ENCODE results near the gene ST3GAL5.

Gene ST3GAL5

GRCh38 chr2:85846411-85846810 is 42.4 kb downstream of the ST3GAL5 start:
- H3K4me3 ChIP-seq (ENCODE audit: low read depth, low read length), result no peak overlapping the region
- no peak for TF ChIP-seq CTCF (IDR thresholded peaks at IDR 0.05; ENCODE audit: low read depth, low read length, missing control alignments)
- DNase-seq (ENCODE audit: low read depth), result no peak

DNA sequence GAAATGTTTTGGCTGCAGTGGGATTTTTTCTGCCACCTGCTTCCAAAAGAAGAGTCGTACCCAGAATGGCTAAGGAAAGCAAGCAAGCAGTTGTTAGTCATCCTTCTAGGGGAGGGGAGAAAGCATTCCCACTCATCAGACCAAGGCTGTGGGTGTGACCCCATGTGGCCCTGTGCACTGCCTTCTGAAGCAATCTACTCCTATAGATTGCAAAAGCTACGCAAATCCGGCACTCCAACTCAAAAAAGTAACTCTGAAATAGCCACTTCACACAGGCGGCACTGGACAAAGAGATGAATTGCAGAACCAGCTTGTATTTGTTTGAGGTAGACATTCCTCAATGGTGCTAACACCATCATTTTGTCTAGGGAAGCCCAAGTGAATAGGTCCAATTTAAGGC is 44.3 kb downstream of the ST3GAL5 start:
- no peak for DNase-seq (ENCODE audit: low read depth)
- TF ChIP-seq CTCF (IDR thresholded peaks at IDR 0.05; ENCODE audit: low read depth, low read length, missing control alignments), result no peak
- H3K4me3 ChIP-seq (ENCODE audit: low read depth, low read length), result no peak overlapping the region

- no peak overlapping the region for H3K4me3 ChIP-seq (ENCODE audit: low read depth, low read length)
- no peak for DNase-seq (ENCODE audit: low read depth)
- TF ChIP-seq CTCF (IDR thresholded peaks at IDR 0.05; ENCODE audit: low read depth, low read length, missing control alignments), result peak; percentile 66
Measured at GRCh38 chr2:85843543-85843942, 45.2 kb downstream of the ST3GAL5 start.

GRCh38 chr2:85840091-85840490 is 48.7 kb downstream of the ST3GAL5 start:
- H3K4me3 ChIP-seq (ENCODE audit: low read depth, low read length), result no peak overlapping the region
- no peak for TF ChIP-seq CTCF (IDR thresholded peaks at IDR 0.05; ENCODE audit: low read depth, low read length, missing control alignments)
- DNase-seq (ENCODE audit: low read depth), result no peak

GRCh38 chr2:85839461-85839860 is 49.3 kb downstream of the ST3GAL5 start:
- H3K4me3 ChIP-seq (ENCODE audit: low read depth, low read length), result no peak overlapping the region
- no peak for TF ChIP-seq CTCF (IDR thresholded peaks at IDR 0.05; ENCODE audit: low read depth, low read length, missing control alignments)
- no peak for DNase-seq (ENCODE audit: low read depth)

DNA sequence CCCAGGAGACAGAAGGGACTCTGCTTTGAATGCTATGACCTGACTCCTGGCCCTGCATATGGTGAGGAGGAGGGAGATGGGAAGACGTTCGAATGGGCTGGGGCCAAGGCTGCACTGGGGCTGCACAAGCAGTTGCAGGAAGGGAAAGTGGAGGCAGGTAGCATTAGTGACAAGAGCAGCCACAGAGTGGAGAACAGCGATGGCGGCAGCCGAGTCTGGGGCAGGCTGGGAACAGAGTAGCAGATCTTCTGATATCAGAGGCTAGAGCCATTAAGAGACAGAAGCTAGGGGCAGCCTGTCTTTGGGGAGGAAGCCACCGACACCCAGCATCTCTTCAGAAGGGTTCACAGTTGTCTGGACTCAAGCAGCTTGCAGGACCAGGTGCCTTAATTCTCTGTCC is 50.1 kb downstream of the ST3GAL5 start:
- H3K4me3 ChIP-seq (ENCODE audit: low read depth, low read length), result no peak overlapping the region
- no peak for DNase-seq (ENCODE audit: low read depth)
- no peak for TF ChIP-seq CTCF (IDR thresholded peaks at IDR 0.05; ENCODE audit: low read depth, low read length, missing control alignments)

DNA sequence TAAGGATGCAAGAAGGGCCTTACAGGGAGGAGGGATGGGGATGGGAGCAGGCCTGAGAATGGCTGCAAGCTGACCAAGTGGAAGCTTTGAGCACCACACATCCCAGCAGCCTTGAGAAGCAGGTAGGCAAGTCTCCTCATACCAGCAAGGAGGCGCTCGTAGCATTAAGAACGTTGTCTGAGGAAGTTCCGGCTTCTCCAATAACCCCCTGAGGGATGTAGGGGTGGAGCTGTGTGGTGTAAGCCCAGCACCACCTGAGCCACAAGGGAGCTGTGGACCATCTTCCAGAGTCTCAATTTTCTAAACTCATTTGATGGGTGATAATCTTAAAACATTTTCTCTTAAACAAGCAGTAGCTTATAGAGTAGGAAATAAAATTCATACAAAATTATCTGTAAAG is 50.6 kb downstream of the ST3GAL5 start:
- DNase-seq (ENCODE audit: low read depth), result no peak
- no peak overlapping the region for H3K4me3 ChIP-seq (ENCODE audit: low read depth, low read length)
- TF ChIP-seq CTCF (IDR thresholded peaks at IDR 0.05; ENCODE audit: low read depth, low read length, missing control alignments), result peak; percentile 38
